T-helper 1 cell treated with Interleukin-12 subunit alpha and Interleukin-12 subunit beta and Interleukin-4 antibody, amounts not matched to agents 30 μg/mL and 1 μg/mL, for 36 hours (primary cell): ENCODE data around the gene EXOSC2.

ENCODE experiments used
- H3K27ac Mint-ChIP-seq: one replicate; pipeline ENCODE4 v1.8.0; 2021; ENCODE audit warnings: mild to moderate bottlenecking, mixed read lengths
- H3K27me3 Mint-ChIP-seq: one replicate; pipeline ENCODE4 v1.8.0; 2021; ENCODE audit warnings: low read depth, mixed read lengths
- H3K36me3 Mint-ChIP-seq: one replicate; pipeline ENCODE4 v1.8.0; 2021; ENCODE audit warnings: low read depth, mixed read lengths
- H3K4me1 Mint-ChIP-seq: one replicate; pipeline ENCODE4 v1.8.0; 2021; ENCODE audit warnings: low read depth, mixed read lengths
- H3K4me3 Mint-ChIP-seq: one replicate; pipeline ENCODE4 v1.8.0; 2021; ENCODE audit warnings: mild to moderate bottlenecking, moderate library complexity, mixed read lengths
- H3K9me3 Mint-ChIP-seq: one replicate; pipeline ENCODE4 v1.8.0; 2021; ENCODE audit warnings: mixed read lengths

Gene EXOSC2

DNA sequence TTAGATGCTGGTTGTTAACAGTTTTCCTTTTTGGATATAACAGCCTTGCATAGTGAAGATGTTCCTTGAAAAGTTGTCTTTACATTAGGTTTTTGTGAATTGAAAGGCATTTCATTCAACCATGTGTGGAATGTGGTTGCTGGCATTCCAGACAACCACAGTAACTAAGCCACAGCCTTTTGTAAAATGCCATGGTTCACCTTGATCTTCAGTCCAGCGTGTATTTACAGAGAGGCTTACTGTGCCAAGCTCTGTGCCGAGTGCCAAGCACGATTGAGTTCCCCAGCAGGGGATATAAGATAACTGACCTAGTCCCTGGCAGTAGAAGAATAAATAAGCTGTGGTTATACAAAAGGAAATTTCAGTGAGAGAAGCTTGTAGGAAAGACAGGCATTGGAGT lies 4.9 kb downstream of the EXOSC2 start:
- Mint-ChIP-seq H3K4me3 (no peak overlapping the region), H3K4me1 (peaks cover 32% of the 10 kb centered on the region), H3K27ac (no peak overlapping the region), H3K36me3 (peaks cover 50% of the 10 kb centered on the region), H3K27me3 (no peaks in the 10 kb centered on the region), H3K9me3 (no peaks in the 10 kb centered on the region)

GRCh38 chr9:130699047-130699446 lies 5.5 kb downstream of the EXOSC2 start:
- H3K27ac Mint-ChIP-seq: no peak overlapping the region
- peaks cover 29% of the 10 kb centered on the region for H3K4me1 Mint-ChIP-seq
- H3K4me3 Mint-ChIP-seq: no peak overlapping the region
- H3K36me3 Mint-ChIP-seq: peaks cover 55% of the 10 kb centered on the region
- no peaks in the 10 kb centered on the region for H3K27me3 Mint-ChIP-seq
- H3K9me3 Mint-ChIP-seq: no peaks in the 10 kb centered on the region

DNA sequence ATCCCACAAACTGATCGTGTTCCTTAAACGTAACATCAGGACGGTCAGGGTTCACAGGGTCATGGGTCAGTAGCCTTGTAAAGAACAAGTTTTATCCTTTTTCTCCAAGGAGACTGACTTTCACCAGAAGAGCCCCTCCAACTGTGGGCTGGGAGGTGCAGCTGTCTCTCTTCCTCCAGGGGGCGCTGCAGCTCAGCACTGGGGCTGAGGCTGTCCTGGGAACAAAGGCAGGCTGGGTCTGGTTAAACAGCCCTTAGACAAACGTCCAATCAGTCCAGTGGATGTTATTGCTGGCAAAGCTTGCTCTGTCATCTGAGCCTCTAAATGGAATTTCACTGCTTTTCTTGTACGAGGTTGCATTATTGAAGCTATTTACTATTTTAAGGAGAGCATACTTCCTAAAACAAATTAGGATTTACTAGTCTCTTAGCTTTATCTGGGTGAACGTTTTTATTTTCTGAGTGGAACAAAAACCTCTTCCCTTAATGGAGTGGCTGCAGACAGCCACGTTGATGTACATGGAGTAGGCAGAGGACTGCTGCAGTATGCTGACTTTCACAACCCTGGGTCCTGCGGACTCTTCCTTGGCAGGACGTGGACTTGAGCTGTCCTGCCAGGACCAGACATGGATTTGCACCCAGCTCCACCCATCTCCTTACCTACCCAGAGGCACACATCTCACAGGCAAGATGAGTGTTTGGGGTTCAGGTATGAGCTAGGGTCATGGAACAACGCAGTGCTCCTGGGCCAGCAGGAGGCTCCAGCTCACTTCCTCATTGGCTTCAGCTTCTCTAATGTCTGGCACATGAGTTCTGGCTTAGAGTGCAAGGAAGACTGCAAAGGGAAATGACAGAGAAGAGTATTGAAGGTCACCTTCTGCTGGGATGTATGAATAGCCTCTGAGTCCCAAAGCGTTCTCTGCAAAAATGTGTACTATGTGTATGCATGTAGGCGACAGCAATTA lies 7.8 kb downstream of the EXOSC2 start:
- H3K36me3 Mint-ChIP-seq: peaks cover 48% of the 10 kb centered on the region
- H3K9me3 Mint-ChIP-seq: no peaks in the 10 kb centered on the region
- H3K27ac Mint-ChIP-seq: no peak overlapping the region
- peaks cover 15% of the 10 kb centered on the region for H3K4me1 Mint-ChIP-seq
- no peaks in the 10 kb centered on the region for H3K27me3 Mint-ChIP-seq
- no peak overlapping the region for H3K4me3 Mint-ChIP-seq

- H3K4me3 Mint-ChIP-seq: no peak overlapping the region
- no peak overlapping the region for H3K27ac Mint-ChIP-seq
- no peaks in the 10 kb centered on the region for H3K9me3 Mint-ChIP-seq
- H3K27me3 Mint-ChIP-seq: no peaks in the 10 kb centered on the region
- H3K36me3 Mint-ChIP-seq: peaks cover 36% of the 10 kb centered on the region
- peaks cover 6% of the 10 kb centered on the region for H3K4me1 Mint-ChIP-seq
These were observed 9.9 kb downstream of the EXOSC2 start for GRCh38 chr9:130703501-130703900.

DNA sequence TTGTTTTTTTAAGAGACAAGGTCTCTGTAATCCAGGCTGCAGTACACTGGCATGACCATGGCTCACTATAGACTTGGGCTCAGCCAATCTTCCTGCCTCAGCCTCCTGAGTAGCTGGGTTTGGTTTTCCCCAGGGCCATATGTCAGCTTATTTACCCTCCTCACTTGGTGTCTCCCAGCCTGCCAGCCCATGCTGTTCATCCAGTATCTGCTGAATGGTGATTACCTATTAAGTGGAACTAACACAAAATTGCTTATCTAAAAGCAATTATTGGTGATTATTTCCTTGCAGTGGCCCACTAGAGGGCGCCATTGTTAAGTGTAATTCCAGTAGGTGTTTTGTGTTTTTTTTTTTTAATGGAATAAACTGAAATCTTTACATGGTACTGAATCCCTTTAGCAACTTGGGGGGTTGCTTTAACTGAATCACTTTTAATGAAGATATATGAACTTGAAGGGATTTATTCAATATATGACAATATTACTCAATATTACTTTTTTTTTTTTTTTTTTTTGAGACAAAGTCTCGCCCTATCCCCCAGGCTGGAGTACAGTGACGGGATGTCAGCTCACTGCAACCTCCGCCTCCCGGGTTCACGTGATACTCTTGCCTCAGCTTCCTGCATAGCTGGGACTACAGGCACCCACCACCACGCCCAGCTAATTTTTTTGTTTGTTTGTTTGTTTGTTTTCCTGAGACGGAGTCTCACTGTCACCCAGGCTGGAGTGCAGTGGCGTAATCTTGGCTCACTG lies 13.8 kb downstream of the EXOSC2 start:
- H3K36me3 Mint-ChIP-seq: peaks cover 20% of the 10 kb centered on the region
- H3K27me3 Mint-ChIP-seq: no peaks in the 10 kb centered on the region
- no peaks in the 10 kb centered on the region for H3K9me3 Mint-ChIP-seq
- H3K27ac Mint-ChIP-seq: no peak overlapping the region
- H3K4me3 Mint-ChIP-seq: no peak overlapping the region
- peaks cover 3% of the 10 kb centered on the region for H3K4me1 Mint-ChIP-seq

- Mint-ChIP-seq H3K4me3 (no peak overlapping the region), H3K27ac (no peak overlapping the region), H3K36me3 (no peaks in the 10 kb centered on the region), H3K4me1 (peaks cover 29% of the 10 kb centered on the region), H3K9me3 (no peaks in the 10 kb centered on the region), H3K27me3 (no peaks in the 10 kb centered on the region)
These were observed 17.3 kb downstream of the EXOSC2 start for GRCh38 chr9:130710822-130711352.

- Mint-ChIP-seq H3K4me3 (no peak overlapping the region), H3K9me3 (no peaks in the 10 kb centered on the region), H3K27me3 (no peaks in the 10 kb centered on the region), H3K4me1 (peaks cover 29% of the 10 kb centered on the region), H3K36me3 (no peaks in the 10 kb centered on the region), H3K27ac (peak overlapping the region; percentile 63)
These were observed 17.9 kb downstream of the EXOSC2 start for GRCh38 chr9:130711469-130711868.

DNA sequence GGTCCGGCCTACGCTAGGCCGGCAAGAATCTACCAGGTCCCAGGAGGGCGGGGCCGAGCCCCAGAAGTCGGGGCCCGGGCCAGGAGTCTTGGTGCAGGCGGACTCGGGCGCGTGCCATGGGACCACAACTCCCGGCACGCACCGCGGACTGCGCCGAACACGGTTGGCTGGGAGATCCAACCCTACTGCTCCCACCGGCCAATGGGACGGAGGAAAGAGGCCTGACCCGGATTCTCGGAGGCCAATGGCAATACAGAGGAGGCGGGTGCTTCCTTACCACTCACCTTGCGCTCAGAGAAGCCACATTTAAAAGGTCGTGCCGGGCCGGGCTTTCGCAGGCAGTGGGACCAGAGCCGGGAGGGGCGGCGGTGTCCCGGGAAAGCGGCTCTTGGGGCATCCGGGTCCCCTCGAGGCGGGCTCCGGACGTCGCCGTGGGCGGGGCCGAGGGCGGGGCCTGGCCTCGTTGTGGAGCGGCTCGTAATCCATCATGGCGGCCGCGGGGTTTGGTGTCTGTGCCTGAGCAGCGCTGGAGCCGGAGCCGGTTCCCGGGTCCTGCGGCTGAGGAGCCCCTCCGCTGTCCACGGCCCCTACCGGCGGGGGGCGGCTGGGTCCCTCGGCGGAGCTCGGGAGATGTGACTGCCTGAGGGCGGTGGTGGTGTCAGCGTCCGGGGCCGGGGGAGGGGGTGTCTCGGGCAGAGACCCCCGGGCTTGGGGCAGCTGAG lies 19.1 kb downstream of the EXOSC2 start:
- no peaks in the 10 kb centered on the region for H3K36me3 Mint-ChIP-seq

DNA sequence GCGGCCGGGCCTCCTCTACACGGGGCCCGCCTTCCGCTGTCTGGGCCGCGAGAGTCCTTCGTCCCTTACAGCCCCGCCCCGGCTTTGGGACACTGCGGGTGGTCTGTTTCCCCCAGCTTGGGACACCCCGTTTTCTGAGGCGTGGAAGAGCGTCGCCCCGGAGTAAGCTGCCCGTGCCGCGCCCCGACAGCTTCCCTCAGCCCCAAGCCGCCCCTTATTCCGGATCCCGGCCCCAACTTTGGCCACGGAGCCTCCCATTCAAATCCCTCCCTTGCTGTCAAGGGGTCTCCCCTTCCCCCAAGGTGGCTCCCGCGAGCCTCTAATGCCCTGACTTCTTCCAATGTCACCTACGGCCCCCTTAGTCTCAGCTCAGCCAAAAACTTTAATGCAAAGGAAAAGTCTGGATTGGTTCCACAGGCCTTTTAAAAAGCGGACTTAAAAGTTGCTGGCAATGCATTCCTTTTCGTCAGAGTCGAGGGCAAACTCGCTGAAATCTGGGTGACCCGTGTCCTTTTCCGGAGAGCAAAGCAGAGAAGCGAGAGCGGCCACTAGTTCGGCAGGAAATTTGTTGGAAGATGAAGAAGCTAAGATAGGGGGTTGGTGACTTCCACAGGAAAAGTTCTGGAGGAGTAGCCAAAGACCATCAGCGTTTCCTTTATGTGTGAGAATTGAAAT lies 19.8 kb downstream of the EXOSC2 start:
- Mint-ChIP-seq H3K36me3 (no peaks in the 10 kb centered on the region), H3K4me3 (peak overlapping the region; percentile 90), H3K27ac (peak overlapping the region; percentile 86), H3K4me1 (peaks cover 29% of the 10 kb centered on the region), H3K27me3 (no peaks in the 10 kb centered on the region), H3K9me3 (no peaks in the 10 kb centered on the region)

More for the DNA sequence above, 19.1 kb downstream of the EXOSC2 start:
- H3K9me3 Mint-ChIP-seq: no peaks in the 10 kb centered on the region
- H3K4me3 Mint-ChIP-seq: peak overlapping the region; percentile 90
- H3K27ac Mint-ChIP-seq: peak overlapping the region; percentile 95
- peaks cover 29% of the 10 kb centered on the region for H3K4me1 Mint-ChIP-seq
- H3K27me3 Mint-ChIP-seq: no peaks in the 10 kb centered on the region

DNA sequence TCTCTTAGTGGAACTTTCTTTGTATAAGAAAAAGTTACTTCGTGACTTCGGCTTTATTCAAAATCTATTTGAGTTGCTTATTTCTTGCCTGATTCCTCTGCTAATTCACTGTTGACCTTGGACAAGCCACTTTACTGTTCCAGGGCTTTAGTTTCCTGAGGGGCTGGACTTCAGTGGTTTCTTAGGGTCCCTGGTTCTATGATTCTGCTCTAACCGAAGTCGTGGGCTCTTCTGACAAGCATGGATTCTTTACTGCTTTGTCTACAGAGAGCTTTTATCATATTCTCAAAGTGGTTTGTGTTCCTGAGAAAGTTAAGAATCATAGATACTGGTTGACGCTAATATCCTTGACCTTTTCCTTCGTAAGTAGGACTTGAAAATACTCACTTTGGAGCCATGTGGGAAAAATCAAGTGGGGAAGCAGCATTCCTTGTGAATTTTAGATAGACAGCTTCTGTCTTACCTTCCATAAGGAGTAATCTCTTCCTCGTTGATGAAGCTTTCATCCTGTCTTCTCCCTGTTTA lies 21.1 kb downstream of the EXOSC2 start:
- Mint-ChIP-seq H3K4me1 (peaks cover 29% of the 10 kb centered on the region), H3K27me3 (no peaks in the 10 kb centered on the region), H3K36me3 (no peaks in the 10 kb centered on the region), H3K9me3 (no peaks in the 10 kb centered on the region), H3K27ac (no peak overlapping the region), H3K4me3 (peak overlapping the region; percentile 90)

DNA sequence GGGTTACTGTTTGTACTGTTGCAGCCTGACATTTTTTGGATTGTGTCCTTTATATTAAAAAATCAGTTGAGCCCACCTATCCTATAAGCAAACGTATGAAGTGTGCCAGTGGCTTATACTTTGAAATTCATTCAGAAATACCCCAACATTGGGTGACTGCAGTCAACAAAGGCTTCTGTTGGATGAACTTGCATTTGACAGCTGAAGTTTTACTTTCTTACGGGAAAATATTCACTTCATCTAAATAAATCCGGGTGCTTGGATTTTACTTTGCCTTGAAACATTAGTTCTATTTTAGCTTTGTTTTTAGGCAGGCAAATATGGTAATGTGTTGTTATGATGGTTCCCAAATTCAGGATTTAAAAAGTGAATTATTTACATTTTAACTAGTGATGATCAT lies 21.7 kb downstream of the EXOSC2 start:
- no peaks in the 10 kb centered on the region for H3K36me3 Mint-ChIP-seq
- no peaks in the 10 kb centered on the region for H3K27me3 Mint-ChIP-seq
- H3K4me3 Mint-ChIP-seq: peak overlapping the region; percentile 90
- H3K27ac Mint-ChIP-seq: no peak overlapping the region
- peaks cover 30% of the 10 kb centered on the region for H3K4me1 Mint-ChIP-seq
- no peaks in the 10 kb centered on the region for H3K9me3 Mint-ChIP-seq

GRCh38 chr9:130718562-130718961 lies 25.0 kb downstream of the EXOSC2 start:
- H3K4me1 Mint-ChIP-seq: peaks cover 27% of the 10 kb centered on the region

GRCh38 chr9:130720762-130721161 lies 27.2 kb downstream of the EXOSC2 start:
- Mint-ChIP-seq H3K4me3 (no peak overlapping the region), H3K27ac (no peak overlapping the region), H3K27me3 (no peaks in the 10 kb centered on the region), H3K9me3 (no peaks in the 10 kb centered on the region), H3K4me1 (peaks cover 5% of the 10 kb centered on the region), H3K36me3 (no peaks in the 10 kb centered on the region)

More at GRCh38 chr9:130718562-130718961, 25.0 kb downstream of the EXOSC2 start:
- Mint-ChIP-seq H3K9me3 (no peaks in the 10 kb centered on the region), H3K27me3 (no peaks in the 10 kb centered on the region), H3K36me3 (no peaks in the 10 kb centered on the region), H3K27ac (no peak overlapping the region), H3K4me3 (no peak overlapping the region)
